Measurements from ENCODE around the gene ADGRG2.
"Not testable (repeated sequence)": the region's sequence is repeated elsewhere in the genome, so short reads cannot be mapped to it uniquely, and the experiment has no call there.

ADGRG2 gene

GRCh38 chrX:19089555-19090040 lies 32.7 kb downstream of the ADGRG2 start:
- Histone ChIP-seq H3K4me1 (ENCODE audit: control insufficient read depth in 5 of 5, insufficient read depth in 5 of 5, low read length in 5 of 5) (no peaks in the 10 kb centered on the region), H3K27me3 (ENCODE audit: control insufficient read depth in 5 of 5, insufficient read depth in 4 of 5, low read length in 5 of 5) (peaks cover 0 to 4% (median 0%) of the 10 kb centered on the region in 5 donors), H3K9ac (ENCODE audit: low read length in 5 of 5) (no peak overlapping the region), H3K27ac (ENCODE audit: low read depth, low read length) (no peak overlapping the region), H3K9me3 (ENCODE audit: control insufficient read depth in 5 of 5, low read length in 5 of 5) (peaks cover 6 to 22% (median 16%) of the 10 kb centered on the region in 5 donors), H3K4me3 (ENCODE audit: low read depth in 1 of 5, low read length in 5 of 5) (peak overlapping the region in 1 of 5 donors; percentile 18), H3K36me3 (ENCODE audit: control insufficient read depth in 5 of 5, insufficient read depth in 5 of 5, low read length in 5 of 5) (no peaks in the 10 kb centered on the region)

- no peak overlapping the region for H3K27ac ChIP-seq (ENCODE audit: low read depth, low read length)
- no peak overlapping the region for H3K4me3 ChIP-seq (ENCODE audit: low read depth in 1 of 5, low read length in 5 of 5)
- H3K4me1 ChIP-seq (ENCODE audit: control insufficient read depth in 5 of 5, insufficient read depth in 5 of 5, low read length in 5 of 5) = no peaks in the 10 kb centered on the region
- H3K27me3 ChIP-seq (ENCODE audit: control insufficient read depth in 5 of 5, insufficient read depth in 4 of 5, low read length in 5 of 5) = no peaks in the 10 kb centered on the region
- peaks cover 6 to 20% (median 16%) of the 10 kb centered on the region in 5 donors for H3K9me3 ChIP-seq (ENCODE audit: control insufficient read depth in 5 of 5, low read length in 5 of 5)
- no peaks in the 10 kb centered on the region for H3K36me3 ChIP-seq (ENCODE audit: control insufficient read depth in 5 of 5, insufficient read depth in 5 of 5, low read length in 5 of 5)
- no peak overlapping the region for H3K9ac ChIP-seq (ENCODE audit: low read length in 5 of 5)
These were observed 36.0 kb downstream of the ADGRG2 start for GRCh38 chrX:19086102-19086772.

- peaks cover 6 to 20% (median 13%) of the 10 kb centered on the region in 5 donors for H3K9me3 ChIP-seq (ENCODE audit: control insufficient read depth in 5 of 5, low read length in 5 of 5)
- H3K4me3 ChIP-seq (ENCODE audit: low read depth in 1 of 5, low read length in 5 of 5) = no peak overlapping the region
- H3K27ac ChIP-seq (ENCODE audit: low read depth, low read length) = no peak overlapping the region
- H3K4me1 ChIP-seq (ENCODE audit: control insufficient read depth in 5 of 5, insufficient read depth in 5 of 5, low read length in 5 of 5) = no peaks in the 10 kb centered on the region
- H3K27me3 ChIP-seq (ENCODE audit: control insufficient read depth in 5 of 5, insufficient read depth in 4 of 5, low read length in 5 of 5) = no peaks in the 10 kb centered on the region
- no peak overlapping the region for H3K9ac ChIP-seq (ENCODE audit: low read length in 5 of 5)
- H3K36me3 ChIP-seq (ENCODE audit: control insufficient read depth in 5 of 5, insufficient read depth in 5 of 5, low read length in 5 of 5) = no peaks in the 10 kb centered on the region
These were observed 36.6 kb downstream of the ADGRG2 start for GRCh38 chrX:19085666-19086065.

GRCh38 chrX:19075754-19076153 lies 46.5 kb downstream of the ADGRG2 start:
- H3K4me1 ChIP-seq (ENCODE audit: control insufficient read depth in 5 of 5, insufficient read depth in 5 of 5, low read length in 5 of 5) = no peaks in the 10 kb centered on the region
- peaks cover 0 to 3% (median 0%) of the 10 kb centered on the region in 5 donors for H3K27me3 ChIP-seq (ENCODE audit: control insufficient read depth in 5 of 5, insufficient read depth in 4 of 5, low read length in 5 of 5)
- H3K36me3 ChIP-seq (ENCODE audit: control insufficient read depth in 5 of 5, insufficient read depth in 5 of 5, low read length in 5 of 5) = no peaks in the 10 kb centered on the region
- H3K9me3 ChIP-seq (ENCODE audit: control insufficient read depth in 5 of 5, low read length in 5 of 5) = no peaks in the 10 kb centered on the region
- H3K27ac ChIP-seq (ENCODE audit: low read depth, low read length) = no peak overlapping the region
- no peak overlapping the region for H3K4me3 ChIP-seq (ENCODE audit: low read depth in 1 of 5, low read length in 5 of 5)
- no peak overlapping the region for H3K9ac ChIP-seq (ENCODE audit: low read length in 5 of 5)

GRCh38 chrX:19072372-19072771 lies 49.9 kb downstream of the ADGRG2 start:
- no peaks in the 10 kb centered on the region for H3K9me3 ChIP-seq (ENCODE audit: control insufficient read depth in 5 of 5, low read length in 5 of 5)
- H3K36me3 ChIP-seq (ENCODE audit: control insufficient read depth in 5 of 5, insufficient read depth in 5 of 5, low read length in 5 of 5) = no peaks in the 10 kb centered on the region
- no peak overlapping the region for H3K4me3 ChIP-seq (ENCODE audit: low read depth in 1 of 5, low read length in 5 of 5)
- no peak overlapping the region for H3K27ac ChIP-seq (ENCODE audit: low read depth, low read length)
- H3K27me3 ChIP-seq (ENCODE audit: control insufficient read depth in 5 of 5, insufficient read depth in 4 of 5, low read length in 5 of 5) = peaks cover 0 to 5% (median 3%) of the 10 kb centered on the region in 5 donors
- H3K4me1 ChIP-seq (ENCODE audit: control insufficient read depth in 5 of 5, insufficient read depth in 5 of 5, low read length in 5 of 5) = no peaks in the 10 kb centered on the region
- H3K9ac ChIP-seq (ENCODE audit: low read length in 5 of 5) = no peak overlapping the region

- Histone ChIP-seq H3K9me3 (ENCODE audit: control insufficient read depth in 5 of 5, low read length in 5 of 5) (no peaks in the 10 kb centered on the region), H3K27me3 (ENCODE audit: control insufficient read depth in 5 of 5, insufficient read depth in 4 of 5, low read length in 5 of 5) (peaks cover 0 to 5% (median 0%) of the 10 kb centered on the region in 5 donors), H3K4me1 (ENCODE audit: control insufficient read depth in 5 of 5, insufficient read depth in 5 of 5, low read length in 5 of 5) (no peaks in the 10 kb centered on the region), H3K4me3 (ENCODE audit: low read depth in 1 of 5, low read length in 5 of 5) (no peak overlapping the region), H3K9ac (ENCODE audit: low read length in 5 of 5) (no peak overlapping the region), H3K36me3 (ENCODE audit: control insufficient read depth in 5 of 5, insufficient read depth in 5 of 5, low read length in 5 of 5) (no peaks in the 10 kb centered on the region), H3K27ac (ENCODE audit: low read depth, low read length) (no peak overlapping the region)
These were observed 51.7 kb downstream of the ADGRG2 start for GRCh38 chrX:19070555-19070994.

- not testable (repeated sequence) for H3K4me1 ChIP-seq (ENCODE audit: control insufficient read depth in 5 of 5, insufficient read depth in 5 of 5, low read length in 5 of 5); H3K9me3 ChIP-seq (ENCODE audit: control insufficient read depth in 5 of 5, low read length in 5 of 5); H3K4me3 ChIP-seq (ENCODE audit: low read depth in 1 of 5, low read length in 5 of 5); H3K27me3 ChIP-seq (ENCODE audit: control insufficient read depth in 5 of 5, insufficient read depth in 4 of 5, low read length in 5 of 5); H3K36me3 ChIP-seq (ENCODE audit: control insufficient read depth in 5 of 5, insufficient read depth in 5 of 5, low read length in 5 of 5); H3K27ac ChIP-seq (ENCODE audit: low read depth, low read length); H3K9ac ChIP-seq (ENCODE audit: low read length in 5 of 5)
These were observed 55.3 kb downstream of the ADGRG2 start for GRCh38 chrX:19066987-19067386.

- Histone ChIP-seq H3K36me3 (ENCODE audit: control insufficient read depth in 5 of 5, insufficient read depth in 5 of 5, low read length in 5 of 5) (no peaks in the 10 kb centered on the region), H3K4me3 (ENCODE audit: low read depth in 1 of 5, low read length in 5 of 5) (no peak overlapping the region), H3K9me3 (ENCODE audit: control insufficient read depth in 5 of 5, low read length in 5 of 5) (peaks cover 0 to 2% (median 0%) of the 10 kb centered on the region in 5 donors), H3K27me3 (ENCODE audit: control insufficient read depth in 5 of 5, insufficient read depth in 4 of 5, low read length in 5 of 5) (peaks cover 0 to 10% (median 0%) of the 10 kb centered on the region in 5 donors), H3K27ac (ENCODE audit: low read depth, low read length) (no peak overlapping the region), H3K4me1 (ENCODE audit: control insufficient read depth in 5 of 5, insufficient read depth in 5 of 5, low read length in 5 of 5) (no peaks in the 10 kb centered on the region), H3K9ac (ENCODE audit: low read length in 5 of 5) (no peak overlapping the region)
These were observed 56.7 kb downstream of the ADGRG2 start for GRCh38 chrX:19065535-19065934.

GRCh38 chrX:19064175-19064574 lies 58.1 kb downstream of the ADGRG2 start:
- no peak overlapping the region for H3K27ac ChIP-seq (ENCODE audit: low read depth, low read length)
- H3K9me3 ChIP-seq (ENCODE audit: control insufficient read depth in 5 of 5, low read length in 5 of 5) = peaks cover 0 to 2% (median 0%) of the 10 kb centered on the region in 5 donors
- peaks cover 0 to 10% (median 0%) of the 10 kb centered on the region in 5 donors for H3K27me3 ChIP-seq (ENCODE audit: control insufficient read depth in 5 of 5, insufficient read depth in 4 of 5, low read length in 5 of 5)
- H3K9ac ChIP-seq (ENCODE audit: low read length in 5 of 5) = no peak overlapping the region
- no peaks in the 10 kb centered on the region for H3K4me1 ChIP-seq (ENCODE audit: control insufficient read depth in 5 of 5, insufficient read depth in 5 of 5, low read length in 5 of 5)
- H3K36me3 ChIP-seq (ENCODE audit: control insufficient read depth in 5 of 5, insufficient read depth in 5 of 5, low read length in 5 of 5) = no peaks in the 10 kb centered on the region
- no peak overlapping the region for H3K4me3 ChIP-seq (ENCODE audit: low read depth in 1 of 5, low read length in 5 of 5)

GRCh38 chrX:19063030-19063429 lies 59.2 kb downstream of the ADGRG2 start:
- Histone ChIP-seq H3K36me3 (ENCODE audit: control insufficient read depth in 5 of 5, insufficient read depth in 5 of 5, low read length in 5 of 5) (no peaks in the 10 kb centered on the region), H3K9me3 (ENCODE audit: control insufficient read depth in 5 of 5, low read length in 5 of 5) (peaks cover 0 to 2% (median 0%) of the 10 kb centered on the region in 5 donors), H3K4me3 (ENCODE audit: low read depth in 1 of 5, low read length in 5 of 5) (no peak overlapping the region), H3K27me3 (ENCODE audit: control insufficient read depth in 5 of 5, insufficient read depth in 4 of 5, low read length in 5 of 5) (peaks cover 0 to 10% (median 0%) of the 10 kb centered on the region in 5 donors), H3K4me1 (ENCODE audit: control insufficient read depth in 5 of 5, insufficient read depth in 5 of 5, low read length in 5 of 5) (no peaks in the 10 kb centered on the region), H3K27ac (ENCODE audit: low read depth, low read length) (no peak overlapping the region), H3K9ac (ENCODE audit: low read length in 5 of 5) (no peak overlapping the region)

All from subcutaneous abdominal adipose tissue (tissue), 5 donors.